Neural cell (in vitro differentiated cells): Measurements from ENCODE around the gene ROBO4. TPM values are rescaled to one million over a fixed set of nuclear protein-coding genes. Genes with fewer than 3 reads are reported as not detected.

Experiments
- H2AFZ ChIP-seq: fragments of 200-600, 300-800 bp; sonication (generic), shearing (Covaris generic); 2 replicates; pipeline ENCODE4 v1.6.0; 2014; ENCODE audit warnings: low read depth, mild to moderate bottlenecking, antibody characterized with exemption, low read length, moderate library complexity
- H3F3A ChIP-seq: fragments of 200-600 bp; shearing (Covaris generic); 2 replicates; pipeline ENCODE4 v1.6.1; 2016; ENCODE audit warnings: mild to moderate bottlenecking, moderate library complexity, mixed read lengths, antibody characterized with exemption, low read length; ENCODE audit not compliant: insufficient read depth, poor library complexity, severe bottlenecking
- H3K27ac ChIP-seq: fragments of 200-600, 300-800 bp; sonication (generic), shearing (Covaris generic); 2 replicates; pipeline ENCODE4 v1.5.1; 2014; ENCODE audit warnings: mild to moderate bottlenecking, low read length, moderate library complexity
- H3K27me3 ChIP-seq: fragments of 300-800, 200-600 bp; sonication (generic), shearing (Covaris generic); 2 replicates; pipeline ENCODE4 v1.6.0; 2014; ENCODE audit warnings: mild to moderate bottlenecking, low read depth, low read length, moderate library complexity; ENCODE audit not compliant: insufficient read depth
- H3K36me3 ChIP-seq: fragments of 300-800, 200-600 bp; sonication (generic), shearing (Covaris generic); 2 replicates; pipeline ENCODE4 v1.5.1; 2014; ENCODE audit warnings: mild to moderate bottlenecking, antibody characterized with exemption, low read length, moderate library complexity; ENCODE audit not compliant: insufficient read depth
- H3K4me2 ChIP-seq: fragments of 300-800, 200-600 bp; sonication (generic), shearing (Covaris generic); 2 replicates; pipeline ENCODE4 v1.6.0; 2014; ENCODE audit warnings: mild to moderate bottlenecking, low read length
- H3K4me3 ChIP-seq: fragments of 300-800, 200-600 bp; sonication (generic), shearing (Covaris generic); 2 replicates; pipeline ENCODE4 v1.5.1; 2014; ENCODE audit warnings: mild to moderate bottlenecking, low read length, moderate library complexity
- H3K79me2 ChIP-seq: fragments of 200-600 bp; shearing (Covaris generic); replicated peaks from 2 replicates; pipeline ENCODE4 v1.6.0; 2014; ENCODE audit warnings: mild to moderate bottlenecking, low read length, moderate library complexity; ENCODE audit not compliant: insufficient read depth
- H3K9ac ChIP-seq: fragments of 300-800, 200-600 bp; sonication (generic), shearing (Covaris generic); 2 replicates; pipeline ENCODE4 v1.6.1; 2016; ENCODE audit warnings: mild to moderate bottlenecking, low read length, mixed read lengths
- H3K9me2 ChIP-seq: fragments of 200-600 bp; shearing (Covaris generic); 2 replicates; pipeline ENCODE4 v1.6.1; 2016; ENCODE audit warnings: mild to moderate bottlenecking, low read length, mixed read lengths; ENCODE audit not compliant: insufficient read depth
- H3K9me3 ChIP-seq: fragments of 200-600, 300-800 bp; sonication (generic), shearing (Covaris generic); 2 replicates; pipeline ENCODE4 v1.6.1; 2016; ENCODE audit warnings: mild to moderate bottlenecking, mixed run types, low read length, moderate library complexity, mixed read lengths
- H4K20me1 ChIP-seq: fragments of 200-600 bp; shearing (Covaris generic); 2 replicates; pipeline ENCODE4 v1.6.1; 2016; ENCODE audit warnings: mild to moderate bottlenecking, mixed run types; ENCODE audit not compliant: insufficient read depth
- EP300 ChIP-seq: fragments of 450-650 bp; conservative IDR thresholded peaks from 2 replicates; pipeline ENCODE4 v1.6.1; 2014; ENCODE audit warnings: antibody characterized with exemption, mild to moderate bottlenecking, moderate library complexity; ENCODE audit not compliant: poor library complexity, severe bottlenecking
- EZH2 ChIP-seq: fragments of 200-600, 300-800 bp; shearing (Covaris generic), sonication (generic); IDR thresholded peaks from 2 replicates; pipeline ENCODE4 v1.6.1; 2014; ENCODE audit warnings: antibody characterized with exemption, low read length, borderline replicate concordance, mild to moderate bottlenecking; ENCODE audit not compliant: insufficient read depth, poor library complexity, severe bottlenecking
- MXI1 ChIP-seq: fragments of 450-650 bp; conservative IDR thresholded peaks from 2 replicates; pipeline ENCODE4 v1.6.1; 2014; ENCODE audit warnings: antibody characterized with exemption, mild to moderate bottlenecking; ENCODE audit not compliant: poor library complexity, severe bottlenecking
- POLR2AphosphoS5 ChIP-seq: IDR thresholded peaks from 2 replicates; pipeline ENCODE4 v1.6.1; 2012
- RAD21 ChIP-seq: fragments of 450-650 bp; conservative IDR thresholded peaks from 2 replicates; pipeline ENCODE4 v1.6.1; 2014; ENCODE audit warnings: antibody characterized with exemption, mild to moderate bottlenecking, moderate library complexity
- SMC3 ChIP-seq: fragments of 450-650 bp; conservative IDR thresholded peaks from 2 replicates; pipeline ENCODE4 v1.6.1; 2014; ENCODE audit warnings: antibody characterized with exemption, mild to moderate bottlenecking, moderate library complexity; ENCODE audit not compliant: poor library complexity
- TAF1 ChIP-seq: IDR thresholded peaks from 2 replicates; pipeline ENCODE4 v1.6.1; 2012; ENCODE audit warnings: low read depth
- polyA plus RNA-seq: library from polyadenylated mRNA; depleted of rRNA; stranded (reverse); fragments of >200 nt; gene quantifications from 2 replicates; pipeline ENCODE4 v1.2.3, GENCODE V29; 2014
- TF ChIP-seq, protein P1 (sequence below): IDR thresholded peaks from 2 replicates; pipeline ENCODE4 v1.6.1; 2012; ENCODE audit warnings: borderline replicate concordance
- TF ChIP-seq, protein P2 (sequence below): fragments of 450-650 bp; IDR thresholded peaks from 2 replicates; pipeline ENCODE4 v1.5.1; 2014; ENCODE audit warnings: antibody characterized with exemption, mild to moderate bottlenecking, moderate library complexity; ENCODE audit not compliant: poor library complexity, severe bottlenecking

The ROBO4 gene
- polyA plus RNA-seq, 1 donor from 2014 or later, result not detected

DNA sequence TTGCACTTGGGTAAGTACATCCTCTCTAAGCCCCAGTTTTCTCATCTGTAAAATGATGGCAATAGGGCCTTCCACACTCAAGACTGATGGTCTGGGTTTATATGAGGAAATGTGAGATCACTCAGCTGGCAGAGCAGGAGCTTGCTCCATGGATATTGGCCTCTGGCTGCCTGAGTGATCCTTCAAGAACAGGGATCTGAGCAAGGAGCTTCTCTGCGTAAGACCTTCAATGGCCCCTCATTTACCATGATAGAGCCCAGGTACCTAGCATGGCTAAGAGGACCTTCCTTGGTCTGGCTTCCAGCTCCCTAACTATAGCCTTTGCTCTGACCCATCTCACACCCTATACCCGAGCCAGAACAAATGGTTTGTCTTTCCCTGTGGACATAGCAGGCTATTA, 5.5 kb downstream of the ROBO4 start:
- Histone ChIP-seq H3K9ac (no peak overlapping the region), H3K4me3 (no peak overlapping the region), H3K9me3 (no peaks in the 10 kb centered on the region), H2AFZ (no peak overlapping the region), H4K20me1 (no peaks in the 10 kb centered on the region), H3K27ac (no peak overlapping the region), H3K79me2 (no peaks in the 10 kb centered on the region), H3K27me3 (no peaks in the 10 kb centered on the region), H3K9me2 (no peaks in the 10 kb centered on the region), H3K4me2 (no peak overlapping the region), H3K36me3 (no peaks in the 10 kb centered on the region), H3F3A (no peaks in the 10 kb centered on the region)
- TF ChIP-seq EZH2, result no peak
- TF ChIP-seq MXI1, result no peak
- TF ChIP-seq, protein P1, sequence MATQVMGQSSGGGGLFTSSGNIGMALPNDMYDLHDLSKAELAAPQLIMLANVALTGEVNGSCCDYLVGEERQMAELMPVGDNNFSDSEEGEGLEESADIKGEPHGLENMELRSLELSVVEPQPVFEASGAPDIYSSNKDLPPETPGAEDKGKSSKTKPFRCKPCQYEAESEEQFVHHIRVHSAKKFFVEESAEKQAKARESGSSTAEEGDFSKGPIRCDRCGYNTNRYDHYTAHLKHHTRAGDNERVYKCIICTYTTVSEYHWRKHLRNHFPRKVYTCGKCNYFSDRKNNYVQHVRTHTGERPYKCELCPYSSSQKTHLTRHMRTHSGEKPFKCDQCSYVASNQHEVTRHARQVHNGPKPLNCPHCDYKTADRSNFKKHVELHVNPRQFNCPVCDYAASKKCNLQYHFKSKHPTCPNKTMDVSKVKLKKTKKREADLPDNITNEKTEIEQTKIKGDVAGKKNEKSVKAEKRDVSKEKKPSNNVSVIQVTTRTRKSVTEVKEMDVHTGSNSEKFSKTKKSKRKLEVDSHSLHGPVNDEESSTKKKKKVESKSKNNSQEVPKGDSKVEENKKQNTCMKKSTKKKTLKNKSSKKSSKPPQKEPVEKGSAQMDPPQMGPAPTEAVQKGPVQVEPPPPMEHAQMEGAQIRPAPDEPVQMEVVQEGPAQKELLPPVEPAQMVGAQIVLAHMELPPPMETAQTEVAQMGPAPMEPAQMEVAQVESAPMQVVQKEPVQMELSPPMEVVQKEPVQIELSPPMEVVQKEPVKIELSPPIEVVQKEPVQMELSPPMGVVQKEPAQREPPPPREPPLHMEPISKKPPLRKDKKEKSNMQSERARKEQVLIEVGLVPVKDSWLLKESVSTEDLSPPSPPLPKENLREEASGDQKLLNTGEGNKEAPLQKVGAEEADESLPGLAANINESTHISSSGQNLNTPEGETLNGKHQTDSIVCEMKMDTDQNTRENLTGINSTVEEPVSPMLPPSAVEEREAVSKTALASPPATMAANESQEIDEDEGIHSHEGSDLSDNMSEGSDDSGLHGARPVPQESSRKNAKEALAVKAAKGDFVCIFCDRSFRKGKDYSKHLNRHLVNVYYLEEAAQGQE, result no peak
- TF ChIP-seq, protein P2, sequence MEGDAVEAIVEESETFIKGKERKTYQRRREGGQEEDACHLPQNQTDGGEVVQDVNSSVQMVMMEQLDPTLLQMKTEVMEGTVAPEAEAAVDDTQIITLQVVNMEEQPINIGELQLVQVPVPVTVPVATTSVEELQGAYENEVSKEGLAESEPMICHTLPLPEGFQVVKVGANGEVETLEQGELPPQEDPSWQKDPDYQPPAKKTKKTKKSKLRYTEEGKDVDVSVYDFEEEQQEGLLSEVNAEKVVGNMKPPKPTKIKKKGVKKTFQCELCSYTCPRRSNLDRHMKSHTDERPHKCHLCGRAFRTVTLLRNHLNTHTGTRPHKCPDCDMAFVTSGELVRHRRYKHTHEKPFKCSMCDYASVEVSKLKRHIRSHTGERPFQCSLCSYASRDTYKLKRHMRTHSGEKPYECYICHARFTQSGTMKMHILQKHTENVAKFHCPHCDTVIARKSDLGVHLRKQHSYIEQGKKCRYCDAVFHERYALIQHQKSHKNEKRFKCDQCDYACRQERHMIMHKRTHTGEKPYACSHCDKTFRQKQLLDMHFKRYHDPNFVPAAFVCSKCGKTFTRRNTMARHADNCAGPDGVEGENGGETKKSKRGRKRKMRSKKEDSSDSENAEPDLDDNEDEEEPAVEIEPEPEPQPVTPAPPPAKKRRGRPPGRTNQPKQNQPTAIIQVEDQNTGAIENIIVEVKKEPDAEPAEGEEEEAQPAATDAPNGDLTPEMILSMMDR, result no peak
- no peak for TF ChIP-seq POLR2AphosphoS5
- no peak for TF ChIP-seq SMC3
- TF ChIP-seq TAF1, result no peak

DNA sequence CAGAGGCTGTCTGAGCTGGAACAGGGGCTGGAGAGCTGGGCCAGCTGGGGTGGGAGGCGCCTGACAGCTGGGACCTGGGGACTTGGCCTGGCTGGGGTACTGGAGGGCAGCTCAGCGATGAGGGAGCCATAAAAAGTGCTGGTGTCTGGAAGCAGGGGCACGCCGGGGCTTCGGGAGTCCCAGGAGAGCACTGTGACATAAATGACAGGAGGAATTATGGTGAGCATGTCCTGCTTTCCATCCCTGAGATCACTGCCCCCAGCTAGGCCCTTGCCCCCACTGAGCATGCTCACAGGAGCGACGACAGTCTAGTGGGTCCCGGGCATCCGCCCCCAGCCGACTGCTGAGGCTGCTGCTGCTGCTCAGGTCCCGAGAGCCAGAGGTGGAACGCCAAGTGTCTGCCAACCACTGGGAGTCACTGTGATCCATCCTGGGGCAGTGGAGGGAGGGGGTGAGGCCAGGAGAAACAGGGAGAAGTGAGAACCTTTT, 6.2 kb downstream of the ROBO4 start:
- Histone ChIP-seq H3F3A (no peaks in the 10 kb centered on the region), H3K4me3 (no peak overlapping the region), H3K9me3 (no peaks in the 10 kb centered on the region), H3K36me3 (no peaks in the 10 kb centered on the region), H3K27me3 (no peaks in the 10 kb centered on the region), H2AFZ (no peak overlapping the region), H3K27ac (no peak overlapping the region), H3K79me2 (no peaks in the 10 kb centered on the region), H3K4me2 (no peak overlapping the region), H4K20me1 (no peaks in the 10 kb centered on the region), H3K9ac (no peak overlapping the region), H3K9me2 (no peaks in the 10 kb centered on the region)
- no peak for TF ChIP-seq MXI1
- no peak for TF ChIP-seq RAD21
- no peak for TF ChIP-seq EP300
- TF ChIP-seq, protein P2, result no peak
- TF ChIP-seq SMC3, result no peak
- no peak for TF ChIP-seq POLR2AphosphoS5
- TF ChIP-seq EZH2, result no peak
- TF ChIP-seq TAF1, result no peak
- TF ChIP-seq, protein P1, result no peak
